Measurements from ENCODE around the gene RORB. TPM values are rescaled to one million over a fixed set of nuclear protein-coding genes. Genes with fewer than 3 reads are reported as not detected.

The RORB gene
- total and polyA plus RNA-seq, 8 donors, result 0.08 to 0.92 (median 0.55) TPM; not detected in 1

GRCh38 chr9:74630228-74630627, 133.1 kb downstream of the RORB start:
- H3K36me3 ChIP-seq, result no peaks in the 10 kb centered on the region
- no peak for DNase-seq
- TF ChIP-seq POLR2A (IDR thresholded peaks at IDR 0.05) (no peak), EP300 (IDR thresholded peaks at IDR 0.05) (no peak), POLR2AphosphoS5 (IDR thresholded peaks at IDR 0.05) (no peak), CTCF (IDR thresholded peaks at IDR 0.05) (no peak)
- no peaks in the 10 kb centered on the region for H3K9me3 ChIP-seq
- H3K27me3 ChIP-seq, result no peaks in the 10 kb centered on the region
- 48 to 56% (median 52%) methylated on average over 7 of the region's 7 CpGs for WGBS, 5 donors
- no peak overlapping the region for H3K27ac ChIP-seq
- H3K4me1 ChIP-seq, result no peaks in the 10 kb centered on the region
- intact Hi-C loops (cut with DNase I; ENCODE audit: low total_unique reads), result no loop called here
- H3K4me3 ChIP-seq, result no peak overlapping the region

GRCh38 chr9:74639112-74639511, 142.0 kb downstream of the RORB start:
- Histone ChIP-seq H3K4me1 (no peaks in the 10 kb centered on the region), H3K27ac (no peak overlapping the region), H3K36me3 (no peaks in the 10 kb centered on the region), H3K9me3 (no peaks in the 10 kb centered on the region), H3K27me3 (no peaks in the 10 kb centered on the region), H3K4me3 (no peak overlapping the region)
- TF ChIP-seq POLR2A (IDR thresholded peaks at IDR 0.05) (no peak), EP300 (IDR thresholded peaks at IDR 0.05) (no peak), CTCF (IDR thresholded peaks at IDR 0.05) (no peak), POLR2AphosphoS5 (IDR thresholded peaks at IDR 0.05) (no peak)
- DNase-seq, result no peak
- intact Hi-C loops (cut with DNase I; ENCODE audit: low total_unique reads), result no loop called here
- 34 to 56% (median 50%) methylated on average over 1 of the region's 1 CpG for WGBS, 5 donors

GRCh38 chr9:74642376-74642775, 145.2 kb downstream of the RORB start:
- H3K27ac ChIP-seq, result no peak overlapping the region
- 71 to 82% (median 76%) methylated on average over 12 of the region's 12 CpGs for WGBS, 5 donors
- no peaks in the 10 kb centered on the region for H3K36me3 ChIP-seq
- no peaks in the 10 kb centered on the region for H3K9me3 ChIP-seq
- intact Hi-C loops (cut with DNase I; ENCODE audit: low total_unique reads), result no loop called here
- TF ChIP-seq POLR2AphosphoS5 (IDR thresholded peaks at IDR 0.05) (no peak), EP300 (IDR thresholded peaks at IDR 0.05) (no peak), POLR2A (IDR thresholded peaks at IDR 0.05) (no peak), CTCF (IDR thresholded peaks at IDR 0.05) (no peak)
- DNase-seq, result no peak
- H3K4me3 ChIP-seq, result no peak overlapping the region
- no peaks in the 10 kb centered on the region for H3K27me3 ChIP-seq
- H3K4me1 ChIP-seq, result no peaks in the 10 kb centered on the region

- Histone ChIP-seq H3K27me3 (no peaks in the 10 kb centered on the region), H3K9me3 (no peaks in the 10 kb centered on the region), H3K27ac (no peak overlapping the region), H3K4me1 (no peaks in the 10 kb centered on the region), H3K4me3 (no peak overlapping the region), H3K36me3 (no peaks in the 10 kb centered on the region)
- WGBS, 5 donors, result 64 to 74% (median 67%) methylated on average over 5 of the region's 5 CpGs
- no peak for DNase-seq
- intact Hi-C loops (cut with DNase I; ENCODE audit: low total_unique reads), result no loop called here
- TF ChIP-seq POLR2AphosphoS5 (IDR thresholded peaks at IDR 0.05) (no peak), POLR2A (IDR thresholded peaks at IDR 0.05) (no peak), EP300 (IDR thresholded peaks at IDR 0.05) (no peak), CTCF (IDR thresholded peaks at IDR 0.05) (no peak)
Measured at GRCh38 chr9:74643303-74643923, 146.3 kb downstream of the RORB start.
